ENCODE results near the gene SHISAL1.

SHISAL1 gene

DNA sequence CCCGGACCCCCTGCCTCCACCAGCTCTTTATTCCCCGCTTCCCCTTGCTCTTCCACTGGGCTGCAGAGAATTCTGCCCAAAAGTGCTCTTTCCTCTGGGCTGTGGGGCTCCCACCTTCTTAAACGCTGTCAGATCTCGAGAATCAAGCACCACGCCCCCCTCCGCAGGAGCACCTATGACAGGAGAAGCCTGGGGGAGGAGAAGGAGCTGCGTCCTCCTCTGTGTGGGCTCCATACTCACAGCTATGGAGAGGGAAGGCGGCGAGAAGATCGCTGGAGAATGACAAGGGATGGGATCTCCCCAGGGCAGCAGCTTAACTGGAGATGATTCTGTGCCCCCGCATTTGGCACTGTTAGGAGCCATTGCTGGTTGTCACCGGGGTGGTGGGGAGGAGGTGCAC lies 19.7 kb downstream of the SHISAL1 start:
- H3K4me3 ChIP-seq (ENCODE audit: severe bottlenecking): no peak overlapping the region
- H3K27ac ChIP-seq (ENCODE audit: poor library complexity, severe bottlenecking): no peak overlapping the region
- TF ChIP-seq, protein P1, sequence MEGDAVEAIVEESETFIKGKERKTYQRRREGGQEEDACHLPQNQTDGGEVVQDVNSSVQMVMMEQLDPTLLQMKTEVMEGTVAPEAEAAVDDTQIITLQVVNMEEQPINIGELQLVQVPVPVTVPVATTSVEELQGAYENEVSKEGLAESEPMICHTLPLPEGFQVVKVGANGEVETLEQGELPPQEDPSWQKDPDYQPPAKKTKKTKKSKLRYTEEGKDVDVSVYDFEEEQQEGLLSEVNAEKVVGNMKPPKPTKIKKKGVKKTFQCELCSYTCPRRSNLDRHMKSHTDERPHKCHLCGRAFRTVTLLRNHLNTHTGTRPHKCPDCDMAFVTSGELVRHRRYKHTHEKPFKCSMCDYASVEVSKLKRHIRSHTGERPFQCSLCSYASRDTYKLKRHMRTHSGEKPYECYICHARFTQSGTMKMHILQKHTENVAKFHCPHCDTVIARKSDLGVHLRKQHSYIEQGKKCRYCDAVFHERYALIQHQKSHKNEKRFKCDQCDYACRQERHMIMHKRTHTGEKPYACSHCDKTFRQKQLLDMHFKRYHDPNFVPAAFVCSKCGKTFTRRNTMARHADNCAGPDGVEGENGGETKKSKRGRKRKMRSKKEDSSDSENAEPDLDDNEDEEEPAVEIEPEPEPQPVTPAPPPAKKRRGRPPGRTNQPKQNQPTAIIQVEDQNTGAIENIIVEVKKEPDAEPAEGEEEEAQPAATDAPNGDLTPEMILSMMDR (IDR thresholded peaks at IDR 0.05; ENCODE audit: poor library complexity, severe bottlenecking): no peak
- H3K4me1 ChIP-seq (ENCODE audit: insufficient read depth, poor library complexity, severe bottlenecking): no peaks in the 10 kb centered on the region
- ATAC-seq (ENCODE audit: low read depth): no peak
- H3K27me3 ChIP-seq (ENCODE audit: insufficient read depth, poor library complexity, severe bottlenecking): no peaks in the 10 kb centered on the region
- DNase-seq (ENCODE audit: low spot score): no peak
- H3K36me3 ChIP-seq (ENCODE audit: low read depth): no peaks in the 10 kb centered on the region
- no peaks in the 10 kb centered on the region for H3K9me3 ChIP-seq (ENCODE audit: severe bottlenecking)

DNA sequence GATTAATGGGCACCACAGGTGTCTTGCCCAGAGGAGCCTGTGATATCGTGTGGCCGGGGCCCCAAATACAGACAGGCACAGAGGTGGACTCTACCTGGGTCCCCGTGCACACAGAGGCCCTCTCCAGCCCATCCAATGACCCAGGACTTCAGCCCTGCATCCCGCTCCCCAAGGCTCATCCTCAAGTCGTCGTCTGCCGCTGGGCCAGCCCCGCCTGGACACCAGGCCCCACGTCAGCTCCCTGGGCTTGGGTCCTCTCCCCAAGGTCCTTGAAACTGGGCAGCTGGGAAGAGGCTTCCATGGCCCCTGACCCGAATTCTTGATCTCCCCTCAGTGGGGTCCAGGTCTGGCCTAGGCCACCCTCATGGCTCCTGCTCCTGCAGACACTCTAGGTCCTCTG lies 20.2 kb downstream of the SHISAL1 start:
- no peak for DNase-seq (ENCODE audit: low spot score)

DNA sequence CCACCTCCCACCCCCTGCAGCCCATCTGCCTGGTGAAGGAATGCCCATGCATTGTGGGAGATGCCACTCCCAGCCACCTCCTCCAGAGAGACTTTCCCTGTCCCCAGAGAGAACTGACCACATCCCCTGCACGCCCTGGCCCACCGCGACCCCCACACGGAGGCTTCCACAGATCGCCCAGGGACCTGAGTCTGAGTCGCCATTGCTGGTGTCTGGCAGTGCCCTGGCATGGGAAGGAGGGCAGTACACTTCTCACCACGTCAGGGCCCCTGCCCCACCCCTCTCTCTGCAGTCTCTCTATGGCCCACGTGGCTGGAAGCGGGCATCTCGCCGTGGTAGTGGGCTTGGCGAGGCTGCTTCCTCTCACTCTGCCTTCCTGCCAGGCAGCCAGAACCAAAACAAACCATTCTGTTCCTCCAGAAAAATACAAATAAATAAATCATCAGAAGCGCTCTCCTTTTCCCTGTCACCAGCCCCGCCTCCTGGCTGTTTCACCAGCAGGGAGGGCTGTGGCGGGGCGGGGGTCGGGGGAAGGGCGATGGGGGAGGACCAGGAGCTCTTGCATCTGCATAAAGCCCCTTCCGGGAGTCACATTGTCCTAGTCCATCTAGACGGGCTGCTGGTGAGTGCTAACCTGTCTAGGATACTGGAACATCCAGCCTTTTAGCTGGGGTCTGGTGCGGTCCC lies 20.9 kb downstream of the SHISAL1 start:
- no peak for DNase-seq (ENCODE audit: low spot score)
- H3K4me3 ChIP-seq (ENCODE audit: severe bottlenecking): no peak overlapping the region
- ATAC-seq (ENCODE audit: low read depth): no peak
- TF ChIP-seq, protein P1 (IDR thresholded peaks at IDR 0.05; ENCODE audit: poor library complexity, severe bottlenecking): no peak
- H3K27me3 ChIP-seq (ENCODE audit: insufficient read depth, poor library complexity, severe bottlenecking): no peaks in the 10 kb centered on the region
- no peaks in the 10 kb centered on the region for H3K9me3 ChIP-seq (ENCODE audit: severe bottlenecking)
- no peak overlapping the region for H3K27ac ChIP-seq (ENCODE audit: poor library complexity, severe bottlenecking)
- H3K36me3 ChIP-seq (ENCODE audit: low read depth): no peaks in the 10 kb centered on the region
- no peaks in the 10 kb centered on the region for H3K4me1 ChIP-seq (ENCODE audit: insufficient read depth, poor library complexity, severe bottlenecking)

More for the DNA sequence above, 20.2 kb downstream of the SHISAL1 start:
- ATAC-seq (ENCODE audit: low read depth): no peak
- H3K4me3 ChIP-seq (ENCODE audit: severe bottlenecking): no peak overlapping the region
- H3K4me1 ChIP-seq (ENCODE audit: insufficient read depth, poor library complexity, severe bottlenecking): no peaks in the 10 kb centered on the region
- H3K9me3 ChIP-seq (ENCODE audit: severe bottlenecking): no peaks in the 10 kb centered on the region
- TF ChIP-seq, protein P1 (IDR thresholded peaks at IDR 0.05; ENCODE audit: poor library complexity, severe bottlenecking): no peak
- H3K27me3 ChIP-seq (ENCODE audit: insufficient read depth, poor library complexity, severe bottlenecking): no peaks in the 10 kb centered on the region
- no peak overlapping the region for H3K27ac ChIP-seq (ENCODE audit: poor library complexity, severe bottlenecking)
- H3K36me3 ChIP-seq (ENCODE audit: low read depth): no peaks in the 10 kb centered on the region

DNA sequence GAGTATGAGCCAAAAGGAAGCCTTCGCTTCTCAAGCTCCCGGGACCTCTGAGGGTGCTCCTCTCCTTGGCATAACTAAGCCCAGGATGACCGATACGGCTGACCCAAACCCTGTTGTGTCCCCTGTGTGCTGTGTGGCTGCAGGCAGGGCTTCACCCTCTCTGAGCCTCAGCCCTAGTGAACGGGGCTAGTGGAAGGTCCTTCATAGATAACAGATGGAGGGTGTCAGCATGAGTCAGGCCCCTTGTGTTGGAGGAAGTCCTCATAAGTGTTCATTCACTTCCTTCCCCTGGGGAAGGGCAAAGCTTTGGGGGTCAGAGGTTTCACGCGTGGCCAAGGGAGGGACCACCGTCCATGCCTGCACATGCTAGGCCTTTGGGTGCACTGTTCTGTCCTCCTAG lies 21.5 kb downstream of the SHISAL1 start:
- Histone ChIP-seq H3K27ac (ENCODE audit: poor library complexity, severe bottlenecking) (no peak overlapping the region), H3K9me3 (ENCODE audit: severe bottlenecking) (no peaks in the 10 kb centered on the region), H3K27me3 (ENCODE audit: insufficient read depth, poor library complexity, severe bottlenecking) (no peaks in the 10 kb centered on the region), H3K36me3 (ENCODE audit: low read depth) (no peaks in the 10 kb centered on the region), H3K4me3 (ENCODE audit: severe bottlenecking) (no peak overlapping the region), H3K4me1 (ENCODE audit: insufficient read depth, poor library complexity, severe bottlenecking) (no peaks in the 10 kb centered on the region)
- DNase-seq (ENCODE audit: low spot score) (no peak), ATAC-seq (ENCODE audit: low read depth) (no peak)
- TF ChIP-seq, protein P1 (IDR thresholded peaks at IDR 0.05; ENCODE audit: poor library complexity, severe bottlenecking): no peak

DNA sequence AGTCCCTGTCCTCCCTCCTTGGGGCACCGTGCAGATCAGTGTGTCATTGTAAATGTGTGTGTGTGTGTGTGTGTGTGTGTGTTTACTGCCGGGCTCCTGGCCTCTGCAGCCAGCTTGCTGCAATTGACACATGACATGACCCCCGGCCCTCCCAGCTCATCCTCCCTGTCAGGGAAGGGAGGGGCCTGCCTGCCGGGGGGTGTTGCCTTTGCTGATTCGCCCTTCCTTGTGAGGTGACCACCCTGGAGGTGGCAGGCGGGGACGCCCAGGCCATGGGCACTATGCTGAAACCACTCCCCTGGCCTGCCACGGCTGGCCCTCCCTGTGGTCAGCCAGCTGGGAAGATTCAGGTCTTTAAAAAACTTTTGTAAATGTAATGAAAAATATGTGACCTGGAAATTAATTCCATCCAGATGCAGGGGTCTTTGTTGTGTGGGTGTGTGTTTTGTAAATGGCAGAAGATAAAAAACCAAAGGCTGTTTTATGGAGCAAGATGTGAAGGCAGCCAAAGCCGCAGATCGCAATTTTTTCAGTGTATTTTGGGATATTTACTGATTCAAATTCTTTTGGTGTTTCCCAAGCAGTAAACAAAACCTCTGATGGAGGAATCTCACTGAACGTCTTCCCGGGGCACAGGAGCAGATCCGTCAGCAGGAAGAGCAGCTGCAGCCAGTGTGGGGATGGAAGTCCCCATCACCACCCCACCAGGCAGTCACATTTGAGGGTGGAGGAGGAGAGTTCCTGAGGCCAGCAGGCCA lies 23.2 kb downstream of the SHISAL1 start:
- Histone ChIP-seq H3K27me3 (ENCODE audit: insufficient read depth, poor library complexity, severe bottlenecking) (no peaks in the 10 kb centered on the region), H3K36me3 (ENCODE audit: low read depth) (no peaks in the 10 kb centered on the region), H3K27ac (ENCODE audit: poor library complexity, severe bottlenecking) (no peak overlapping the region), H3K4me3 (ENCODE audit: severe bottlenecking) (no peak overlapping the region), H3K9me3 (ENCODE audit: severe bottlenecking) (no peaks in the 10 kb centered on the region), H3K4me1 (ENCODE audit: insufficient read depth, poor library complexity, severe bottlenecking) (no peaks in the 10 kb centered on the region)
- ATAC-seq (ENCODE audit: low read depth): no peak
- DNase-seq (ENCODE audit: low spot score): no peak
- TF ChIP-seq, protein P1 (IDR thresholded peaks at IDR 0.05; ENCODE audit: poor library complexity, severe bottlenecking): no peak
